ENCODE results near the gene NISCH.

NISCH gene

DNA sequence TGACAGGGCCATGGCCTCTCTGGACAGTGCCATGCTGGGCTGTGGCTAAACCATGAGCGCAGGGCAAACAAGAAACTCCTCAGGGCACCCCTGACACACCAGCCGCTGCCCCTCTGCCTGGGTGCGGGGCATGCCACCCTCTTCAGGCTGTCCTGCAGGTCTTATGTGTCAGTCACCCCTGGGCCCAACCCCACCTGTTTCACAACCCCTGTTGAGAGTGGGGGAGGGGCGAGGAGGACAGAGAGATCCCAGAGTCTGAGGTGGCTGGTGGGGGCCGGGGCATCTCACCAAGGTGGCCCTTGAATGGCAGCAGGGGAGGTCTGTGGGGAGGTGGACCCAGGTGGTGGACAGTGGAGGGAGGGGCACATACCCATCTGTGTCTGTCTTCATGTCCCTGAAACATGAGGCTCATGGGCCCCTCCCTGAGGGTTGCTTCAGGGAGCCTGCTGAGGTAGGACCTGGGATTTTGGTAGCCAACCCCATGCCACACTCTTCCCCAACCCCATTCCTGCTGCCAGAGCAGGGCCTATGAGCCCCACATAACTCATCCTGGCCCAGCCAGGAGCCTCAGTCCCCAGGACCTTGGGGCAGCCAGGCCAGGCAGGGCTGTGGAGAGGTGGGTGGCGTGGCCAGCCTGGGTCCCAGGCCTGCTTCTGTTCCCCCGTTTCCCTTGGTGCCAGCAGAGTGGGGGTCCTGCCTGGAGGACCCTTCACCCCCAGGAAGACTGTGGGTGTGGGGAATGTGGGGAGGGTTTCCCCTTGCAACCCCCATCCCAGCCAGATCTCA, 38.0 kb downstream of the NISCH start:
- no peak for DNase-seq

DNA sequence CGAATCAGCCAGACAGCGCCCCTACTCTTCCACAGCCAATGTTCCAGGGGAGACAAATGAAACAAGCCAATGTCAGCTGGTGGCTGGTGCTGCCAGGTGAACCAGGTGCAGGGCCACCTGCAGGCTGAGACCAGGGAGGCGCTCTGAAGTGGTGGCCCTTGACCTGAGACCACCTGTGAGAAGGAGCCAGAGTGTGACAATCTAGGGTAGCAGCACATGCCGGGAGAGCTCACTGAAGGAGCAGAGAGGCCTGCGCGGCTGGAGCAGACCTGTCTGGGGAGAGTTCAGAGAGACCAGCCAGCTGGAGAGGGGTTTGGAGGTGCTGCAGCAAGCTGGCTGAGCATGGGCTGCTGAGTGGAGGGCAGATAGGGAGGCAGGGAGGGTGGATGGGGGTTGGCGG, 39.0 kb downstream of the NISCH start:
- DNase-seq, result no peak

DNA sequence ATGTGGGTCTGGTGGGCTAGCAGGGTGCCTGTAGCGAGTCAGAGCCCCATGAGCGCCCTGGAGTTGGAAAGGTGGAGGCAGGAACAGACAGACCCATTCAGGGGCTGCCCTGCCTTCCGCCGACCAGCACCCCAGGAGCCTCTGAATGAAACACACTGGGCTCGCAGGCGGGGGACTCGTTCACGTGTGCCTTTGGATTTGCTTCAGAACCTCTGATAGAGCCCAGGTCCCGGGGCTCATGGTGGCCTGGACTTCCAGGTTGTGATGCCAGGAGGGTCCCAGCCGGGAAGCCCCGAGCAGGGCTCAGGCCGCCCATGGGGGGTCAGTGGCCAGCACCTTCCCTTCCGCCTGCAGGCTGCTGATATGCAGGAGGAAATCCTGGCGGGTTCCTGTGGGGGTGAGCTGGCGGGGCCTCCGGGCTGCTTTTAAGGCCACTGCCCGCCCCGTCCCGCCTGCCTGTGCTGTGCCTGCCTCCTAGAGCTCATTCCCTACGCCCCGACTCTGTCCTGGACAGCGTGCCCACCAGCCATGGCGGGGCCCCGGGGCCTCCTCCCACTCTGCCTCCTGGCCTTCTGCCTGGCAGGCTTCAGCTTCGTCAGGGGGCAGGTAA, 39.6 kb downstream of the NISCH start, which contains the start of gene STAB1:
Gene STAB1 (plus strand): TSS at position 453 of the 610 bp plus-strand sequence. CDS start 76 bp downstream, at position 529.
- DNase-seq, result no peak

DNA sequence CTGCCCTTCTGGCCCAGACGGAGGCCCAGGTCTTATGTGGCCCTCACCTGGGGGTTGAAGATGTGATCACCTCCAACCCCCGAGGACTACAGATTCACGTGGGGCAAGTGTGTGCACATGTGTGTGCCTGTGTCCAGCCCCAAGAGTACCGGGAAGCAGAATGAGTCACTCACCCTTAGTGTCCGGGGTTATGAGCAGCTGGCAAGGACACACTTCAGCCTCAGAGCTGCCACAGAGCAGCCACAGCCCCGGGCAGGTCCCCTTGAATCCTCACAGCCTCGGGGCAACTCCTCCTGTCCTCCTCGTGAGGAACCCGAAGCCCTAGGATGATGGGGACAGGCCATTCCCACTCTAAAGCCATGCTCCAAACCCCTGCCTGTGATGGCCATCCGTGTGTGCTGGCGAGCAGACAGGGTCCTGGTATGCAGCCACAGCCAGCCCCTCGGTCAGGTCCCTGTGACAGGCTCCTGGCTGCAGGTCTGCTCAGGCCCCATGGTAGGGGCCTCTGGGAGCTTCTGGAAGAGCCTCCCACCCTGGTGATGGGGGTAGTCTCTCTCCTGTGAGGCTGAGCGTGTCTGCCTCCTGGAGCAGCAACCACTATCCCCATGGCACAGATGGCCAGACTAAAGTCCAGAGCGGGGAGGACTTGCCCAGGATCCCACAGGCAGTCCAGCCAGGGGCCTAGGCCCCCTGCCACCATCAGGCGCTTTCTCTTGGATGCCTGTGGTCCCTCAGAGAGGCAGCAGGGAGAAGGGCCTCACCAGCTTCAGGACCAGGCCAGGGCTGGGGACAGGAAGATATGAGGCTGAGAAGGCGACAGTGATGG, 40.6 kb downstream of the NISCH start:
- no peak for DNase-seq

DNA sequence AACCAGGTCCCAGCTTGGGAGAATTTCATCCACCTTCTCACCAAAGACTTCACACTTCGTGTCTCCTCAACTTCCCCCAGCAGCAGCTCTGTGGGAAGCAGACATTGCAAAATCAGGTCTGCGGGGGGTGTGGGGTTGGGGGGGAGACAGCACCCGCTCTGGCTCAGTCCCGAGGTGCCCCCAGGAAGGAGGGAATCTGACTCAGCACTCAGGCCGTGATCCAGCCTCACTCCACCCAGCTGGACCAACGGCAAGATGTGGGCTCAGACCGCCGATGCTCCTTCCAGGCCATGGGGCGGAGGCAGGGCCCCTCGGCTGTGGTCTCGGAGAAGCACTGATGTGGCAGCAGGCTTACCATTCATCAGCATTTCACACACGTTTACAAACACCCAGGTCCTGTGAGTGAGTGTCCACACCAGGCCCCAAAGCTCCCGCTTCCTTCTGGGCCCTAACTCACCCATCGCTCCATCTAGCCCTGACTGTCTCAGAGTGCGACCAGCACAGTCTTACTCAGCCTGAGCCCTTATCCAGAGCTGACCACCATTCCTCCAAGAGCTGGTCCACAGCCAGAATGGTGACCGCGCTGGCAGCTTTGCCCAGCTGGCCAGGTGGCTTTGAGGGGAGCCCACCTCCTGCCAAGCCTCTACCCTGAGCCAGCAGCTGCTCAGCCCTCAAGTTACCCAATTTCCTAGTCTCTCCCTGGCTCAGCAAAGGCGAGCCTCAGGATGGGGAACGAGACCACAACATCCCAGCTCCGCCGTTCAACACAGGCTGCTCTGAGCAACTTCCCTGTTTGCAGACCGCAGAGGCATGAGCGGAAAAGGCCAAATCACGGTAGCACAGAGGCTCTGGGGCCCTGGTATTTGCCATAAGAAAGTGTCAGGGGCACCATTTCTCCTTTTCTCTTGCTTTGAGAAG, 43.0 kb downstream of the NISCH start:
- DNase-seq, result no peak

DNA sequence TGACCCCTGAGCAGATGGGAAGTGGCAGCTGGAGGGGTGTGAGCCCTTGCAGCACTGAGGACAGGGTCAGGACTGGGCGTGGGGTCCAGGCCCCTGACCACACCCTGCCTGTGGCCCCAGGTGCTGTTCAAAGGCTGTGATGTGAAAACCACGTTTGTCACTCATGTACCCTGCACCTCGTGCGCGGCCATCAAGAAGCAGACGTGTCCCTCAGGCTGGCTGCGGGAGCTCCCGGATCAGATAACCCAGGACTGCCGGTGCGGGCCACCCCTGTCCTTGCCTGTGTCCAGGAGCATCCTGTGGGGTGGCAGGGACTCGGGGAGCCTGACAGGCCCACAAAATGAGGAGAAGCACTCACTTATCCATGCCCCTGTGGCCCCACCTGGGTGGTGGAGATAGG, 45.6 kb downstream of the NISCH start:
- no peak for DNase-seq

DNA sequence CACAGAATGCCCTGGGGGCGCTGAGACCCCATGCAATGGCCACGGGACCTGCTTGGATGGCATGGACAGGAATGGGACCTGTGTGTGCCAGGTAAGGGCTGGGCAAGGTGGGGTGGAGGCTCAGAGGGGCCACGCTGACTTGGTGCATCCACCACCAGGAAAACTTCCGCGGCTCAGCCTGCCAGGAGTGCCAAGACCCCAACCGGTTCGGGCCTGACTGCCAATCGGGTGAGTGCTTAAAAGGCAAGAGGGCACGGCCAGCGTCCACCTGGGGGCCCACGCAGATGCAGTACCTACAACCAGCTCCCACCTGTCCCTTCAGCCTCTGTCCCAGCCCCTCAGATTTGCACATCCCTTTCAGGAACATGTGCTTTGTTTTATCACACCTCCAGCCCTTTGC, 46.6 kb downstream of the NISCH start:
- DNase-seq, result no peak

DNA sequence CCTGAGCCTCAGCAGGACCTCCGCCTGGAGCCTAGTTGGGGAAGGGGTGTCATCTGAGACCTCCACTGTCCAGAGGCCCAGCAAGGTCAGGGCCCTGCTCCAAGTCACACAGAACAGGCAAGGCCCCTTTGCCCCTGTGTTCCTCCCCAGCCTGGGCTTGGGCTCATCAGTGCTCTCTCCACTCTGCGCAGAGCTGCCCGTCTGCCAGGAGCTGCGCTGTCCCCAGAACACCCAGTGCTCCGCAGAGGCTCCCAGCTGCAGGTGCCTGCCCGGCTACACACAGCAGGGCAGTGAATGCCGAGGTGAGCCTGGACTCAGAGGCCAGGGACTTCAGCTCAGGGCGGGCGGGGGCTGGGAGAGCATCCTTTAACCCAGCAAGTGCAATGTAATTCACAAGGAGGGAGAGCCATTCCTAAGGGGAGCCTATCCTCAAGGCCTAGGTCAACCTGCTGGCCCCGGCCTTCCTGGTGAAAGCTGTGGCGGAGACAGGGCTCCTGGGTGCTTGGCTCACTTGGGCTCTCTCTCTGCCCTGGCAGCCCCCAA, 47.5 kb downstream of the NISCH start:
- DNase-seq, result no peak

DNA sequence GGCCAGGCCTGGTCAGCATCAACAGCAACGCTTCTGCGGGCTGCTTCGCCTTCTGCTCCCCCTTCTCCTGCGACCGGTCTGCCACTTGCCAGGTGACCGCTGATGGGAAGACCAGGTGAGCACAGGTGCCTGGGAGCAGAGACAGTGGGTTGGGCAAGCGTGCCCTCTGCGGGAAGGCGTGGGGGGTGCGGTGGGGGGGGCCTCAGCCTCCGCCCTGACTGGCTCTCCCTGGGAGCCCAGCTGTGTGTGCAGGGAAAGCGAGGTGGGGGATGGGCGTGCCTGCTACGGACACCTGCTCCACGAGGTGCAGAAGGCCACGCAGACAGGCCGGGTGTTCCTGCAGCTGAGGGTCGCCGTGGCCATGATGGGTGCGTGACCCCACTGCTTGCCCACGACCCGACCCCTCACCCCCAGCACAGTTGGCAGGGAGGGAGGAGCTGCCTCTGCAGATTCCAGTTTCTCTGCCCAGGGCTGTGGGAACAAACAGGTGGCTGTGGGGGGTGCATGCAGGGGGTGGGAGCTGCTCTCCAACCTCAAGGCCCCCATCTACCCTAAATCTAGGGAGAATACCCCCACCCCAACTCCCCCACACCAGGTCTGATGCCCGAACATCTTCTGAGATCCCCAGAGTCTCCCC, 48.5 kb downstream of the NISCH start:
- no peak for DNase-seq

DNA sequence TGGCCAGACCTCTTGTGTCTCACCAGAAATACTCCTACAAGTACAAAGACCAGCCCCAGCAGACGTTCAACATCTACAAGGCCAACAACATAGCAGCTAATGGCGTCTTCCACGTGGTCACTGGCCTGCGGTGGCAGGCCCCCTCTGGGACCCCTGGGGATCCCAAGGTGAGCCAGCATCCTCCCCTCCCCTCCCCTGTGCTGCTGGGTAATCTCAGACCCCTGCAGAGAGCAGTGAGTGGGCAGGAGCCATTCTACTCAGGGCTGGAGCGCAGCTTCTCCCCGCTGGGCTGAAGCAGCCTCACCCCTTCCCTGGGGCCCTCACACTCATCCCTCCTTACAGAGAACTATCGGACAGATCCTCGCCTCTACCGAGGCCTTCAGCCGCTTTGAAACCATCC, 49.6 kb downstream of the NISCH start:
- no peak for DNase-seq

DNA sequence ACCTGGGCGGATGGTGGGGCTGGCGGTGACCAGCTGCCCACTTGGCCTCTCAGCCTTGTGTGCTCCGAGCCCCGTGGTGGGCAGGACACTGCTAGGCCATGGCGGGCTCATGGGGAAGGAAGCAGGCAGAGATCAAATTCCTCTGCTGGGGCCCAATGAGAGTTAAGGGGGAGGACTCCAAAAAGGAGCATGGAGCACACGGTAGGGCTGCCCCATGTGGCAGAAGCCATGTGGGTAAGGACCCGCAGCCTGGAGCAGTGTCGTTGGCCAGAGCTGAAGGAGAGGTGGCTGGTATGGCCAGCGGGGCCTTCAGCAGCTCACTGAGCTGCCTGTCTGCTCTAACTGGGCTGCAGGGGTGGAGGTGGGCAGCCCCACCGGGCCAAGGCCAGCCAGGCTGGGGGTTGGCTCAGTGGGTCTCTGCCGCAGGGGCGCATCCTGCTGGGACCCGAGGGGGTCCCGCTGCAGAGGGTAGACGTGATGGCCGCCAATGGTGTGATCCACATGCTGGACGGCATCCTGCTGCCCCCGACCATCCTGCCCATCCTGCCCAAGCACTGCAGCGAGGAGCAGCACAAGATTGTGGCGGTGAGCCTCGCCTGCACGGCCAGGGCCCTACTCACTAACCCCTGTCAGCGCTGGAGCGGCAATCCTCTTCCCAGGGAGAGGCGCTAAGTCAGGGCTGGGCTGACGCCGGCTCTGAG, 51.0 kb downstream of the NISCH start:
- no peak for DNase-seq

DNA sequence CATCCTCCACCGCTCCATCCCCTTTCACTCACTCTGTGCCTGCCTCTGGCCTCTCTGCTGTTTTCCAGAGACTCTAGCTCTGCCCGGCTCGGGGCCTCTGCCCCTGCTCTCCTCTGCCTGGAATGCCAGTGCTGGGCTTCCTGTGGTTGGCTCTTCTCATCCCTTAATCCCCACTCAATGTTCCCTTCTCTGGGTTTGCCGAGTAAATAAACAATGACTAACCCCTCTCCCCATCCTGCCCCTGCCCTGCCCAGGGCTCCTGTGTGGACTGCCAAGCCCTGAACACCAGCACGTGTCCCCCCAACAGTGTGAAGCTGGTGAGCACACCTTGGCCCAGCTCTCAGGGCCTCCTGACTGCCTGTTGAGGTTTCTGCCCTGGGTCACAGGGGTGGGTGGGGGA, 52.0 kb downstream of the NISCH start:
- no peak for DNase-seq

DNA sequence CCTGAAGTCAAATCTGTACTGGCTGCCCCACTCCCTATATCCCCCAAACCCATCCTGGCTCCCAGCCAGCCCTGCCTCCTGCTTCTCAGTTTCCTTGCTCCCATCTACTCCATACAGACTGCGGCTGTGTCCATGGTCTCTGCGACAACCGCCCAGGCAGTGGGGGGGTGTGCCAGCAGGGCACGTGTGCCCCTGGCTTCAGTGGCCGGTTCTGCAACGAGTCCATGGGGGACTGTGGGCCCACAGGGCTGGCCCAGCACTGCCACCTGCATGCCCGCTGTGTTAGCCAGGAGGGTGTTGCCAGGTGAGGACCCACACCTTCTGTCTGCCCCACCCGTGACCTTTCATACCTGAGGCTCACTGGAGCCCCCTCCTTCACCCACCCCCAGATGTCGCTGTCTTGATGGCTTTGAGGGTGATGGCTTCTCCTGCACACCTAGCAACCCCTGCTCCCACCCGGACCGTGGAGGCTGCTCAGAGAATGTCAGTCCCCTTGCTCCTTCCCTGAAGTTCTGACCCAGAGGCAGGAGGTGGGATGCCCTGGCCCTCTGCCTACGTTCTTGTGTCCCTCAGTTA, 54.4 kb downstream of the NISCH start:
- DNase-seq, result no peak

DNA sequence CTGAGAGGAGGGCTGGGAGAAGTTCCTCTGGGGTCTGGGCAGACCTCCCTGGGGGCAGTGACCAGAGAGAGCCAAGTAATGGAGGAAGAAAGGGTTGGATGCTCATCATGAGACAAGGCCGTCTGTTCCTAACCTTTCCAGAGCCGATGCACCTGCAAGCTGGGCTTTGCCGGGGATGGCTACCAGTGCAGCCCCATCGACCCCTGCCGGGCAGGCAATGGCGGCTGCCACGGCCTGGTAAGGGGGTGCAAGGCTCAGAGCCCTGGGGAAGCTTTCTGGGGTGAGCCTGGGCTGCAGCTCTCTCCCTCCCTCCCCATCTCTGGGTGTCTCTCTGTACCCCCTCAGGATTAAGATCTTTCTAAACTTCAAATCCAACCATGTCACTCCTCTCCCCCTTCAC, 56.1 kb downstream of the NISCH start:
- no peak for DNase-seq

DNA sequence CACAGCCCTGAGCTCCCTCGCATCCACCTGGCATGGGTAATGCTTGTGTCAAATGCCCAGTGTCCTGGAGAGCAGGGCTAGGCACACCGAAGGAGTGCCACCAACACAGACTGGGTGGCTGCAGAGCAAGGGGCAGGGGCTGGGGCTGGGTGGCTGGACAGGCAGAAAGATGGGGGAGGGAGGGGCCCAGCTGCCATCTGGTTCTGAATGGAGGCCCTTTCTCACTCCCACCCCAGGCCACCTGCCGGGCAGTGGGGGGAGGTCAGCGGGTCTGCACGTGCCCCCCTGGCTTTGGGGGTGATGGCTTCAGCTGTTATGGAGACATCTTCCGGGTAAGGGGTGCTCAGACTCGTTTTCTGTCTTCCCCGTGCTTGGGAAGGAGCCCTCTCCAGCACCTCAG, 56.7 kb downstream of the NISCH start:
- no peak for DNase-seq

DNA sequence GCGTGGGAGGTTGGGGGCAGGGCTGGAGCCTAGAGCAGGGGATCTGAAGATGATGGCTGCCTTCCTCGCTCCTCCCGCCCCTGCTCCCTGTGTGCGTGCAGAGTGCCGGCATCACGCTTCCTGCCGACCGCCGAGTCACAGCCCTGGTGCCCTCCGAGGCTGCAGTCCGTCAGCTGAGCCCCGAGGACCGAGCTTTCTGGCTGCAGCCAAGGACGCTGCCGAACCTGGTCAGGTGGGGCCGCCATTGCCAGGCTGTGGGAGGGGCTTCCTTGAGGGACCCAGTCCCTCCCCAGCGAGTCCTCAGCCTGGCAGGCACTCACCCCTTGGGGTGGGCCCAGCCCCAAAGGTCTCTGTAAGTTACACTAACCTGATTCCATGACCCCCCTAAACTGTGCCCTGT, 57.3 kb downstream of the NISCH start:
- no peak for DNase-seq

DNA sequence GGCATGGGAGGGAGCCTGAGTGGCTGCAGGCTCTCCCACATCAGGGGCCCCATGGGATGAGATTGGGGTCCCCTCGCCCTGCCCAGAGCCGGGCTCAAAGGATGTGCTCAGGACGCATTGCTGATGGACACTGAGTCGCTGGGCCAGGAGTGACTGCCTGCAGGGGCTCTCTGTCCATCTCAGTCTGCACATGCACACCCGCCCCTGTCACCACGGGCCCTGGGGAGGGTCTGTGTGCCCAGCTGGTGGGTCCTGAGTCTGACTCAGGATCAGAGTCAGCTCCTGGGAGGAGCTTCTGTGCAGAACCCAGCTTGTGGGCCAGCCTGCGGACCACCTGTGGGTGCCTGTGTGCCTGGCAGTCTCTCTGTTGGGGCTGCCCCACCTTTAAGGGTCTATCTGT, 57.9 kb downstream of the NISCH start:
- DNase-seq, result no peak

DNA sequence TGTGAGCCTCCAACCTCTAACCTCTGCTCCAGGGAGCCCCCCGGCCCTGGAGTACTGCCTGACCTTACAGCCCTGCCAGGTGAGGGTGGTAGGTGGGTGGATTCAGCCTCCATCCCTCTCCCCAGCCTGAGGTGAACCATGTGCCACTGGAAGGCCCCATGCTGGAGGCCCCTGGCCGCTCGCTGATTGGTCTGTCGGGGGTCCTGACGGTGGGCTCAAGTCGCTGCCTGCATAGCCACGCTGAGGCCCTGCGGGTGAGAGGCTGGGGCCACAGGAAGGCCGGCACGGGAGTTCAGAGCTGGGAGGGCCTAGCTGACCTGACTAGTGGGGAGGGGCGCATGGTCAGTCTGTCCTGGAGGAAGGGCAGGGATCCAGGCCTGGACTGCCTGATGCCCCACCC, 59.2 kb downstream of the NISCH start:
- DNase-seq, result no peak

DNA sequence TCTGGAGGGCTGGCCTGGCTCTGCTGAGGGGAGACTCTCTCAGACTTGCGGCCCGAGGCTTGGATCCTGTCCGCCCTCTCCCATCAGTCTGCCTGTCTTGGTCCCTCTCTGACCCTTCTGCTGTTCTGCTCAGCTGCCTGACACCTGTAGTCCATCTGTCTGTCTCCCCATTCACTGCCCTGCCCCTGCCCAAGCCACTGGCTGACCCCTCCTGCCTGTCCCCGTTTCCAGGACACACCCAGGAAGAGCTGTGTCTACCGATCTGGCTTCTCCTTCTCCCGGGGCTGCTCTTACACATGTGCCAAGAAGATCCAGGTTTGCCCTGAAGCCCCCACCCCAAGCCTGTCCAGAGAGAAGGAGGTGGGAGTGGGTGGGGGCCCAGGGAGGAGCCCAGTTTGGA, 59.8 kb downstream of the NISCH start:
- no peak for DNase-seq

DNA sequence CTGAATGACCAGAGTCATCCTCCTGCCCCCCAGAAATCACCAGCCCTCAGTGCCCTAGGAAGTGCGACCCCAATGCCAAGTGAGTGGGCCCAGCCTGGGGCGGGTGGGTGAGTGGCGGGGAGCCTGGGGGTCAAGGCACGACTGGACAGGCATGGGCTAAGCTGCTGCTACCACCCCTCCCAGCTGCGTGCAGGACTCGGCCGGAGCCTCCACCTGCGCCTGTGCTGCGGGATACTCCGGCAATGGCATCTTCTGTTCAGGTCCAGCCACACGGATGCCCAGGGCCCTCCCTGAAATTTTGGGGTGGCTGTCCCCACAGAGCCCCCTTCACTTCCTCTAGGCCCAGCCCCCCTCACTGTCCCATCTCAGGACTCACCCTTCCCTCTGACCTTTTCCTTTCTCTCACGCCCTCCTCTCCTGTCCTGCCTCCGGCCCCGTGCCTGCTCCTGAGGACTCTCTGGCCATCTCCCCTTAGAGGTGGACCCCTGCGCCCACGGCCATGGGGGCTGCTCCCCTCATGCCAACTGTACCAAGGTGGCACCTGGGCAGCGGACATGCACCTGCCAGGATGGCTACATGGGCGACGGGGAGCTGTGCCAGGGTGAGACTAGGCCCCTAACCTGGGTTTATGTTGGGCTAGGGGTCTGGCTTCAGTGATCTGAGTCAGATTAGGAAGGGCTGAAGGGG, 61.2 kb downstream of the NISCH start:
- no peak for DNase-seq

Data from NCI-H2227 treated with DMSO at 0.1 percent for 48 hours (cell line).